Esophagus squamous epithelium (tissue), 5 donors: ENCODE results near the gene PLEKHA1. TPM values are rescaled to one million over a fixed set of nuclear protein-coding genes. Genes with fewer than 3 reads are reported as not detected.

ENCODE experiments used
- DNase-seq: peaks from one replicate; lab custom pipeline; 2025; lab: John Stamatoyannopoulos, UW
- H3K27ac ChIP-seq, 4 donors: fragments of 200-600 bp; sonication (generic); one replicate each; pipeline ENCODE4 v1.5.1; 2016 to 2019; ENCODE audit warnings: mild to moderate bottlenecking in 1 of 4
- H3K27me3 ChIP-seq, 4 donors: fragments of 200-600 bp; sonication (generic); 1 replicate in 3 of 4; 2 replicates in 1 of 4; pipeline versions ENCODE4 v1.5.1 to v1.6.0; 2017 to 2021; ENCODE audit warnings: antibody characterized with exemption in 1 of 4
- H3K36me3 ChIP-seq, 3 donors: fragments of 200-600 bp; sonication (generic); one replicate each; pipeline ENCODE4 v1.5.1; 2016 to 2019
- H3K4me1 ChIP-seq, 3 donors: fragments of 200-600 bp; sonication (generic); one replicate each; pipeline ENCODE4 v1.5.1; 2017 to 2019
- H3K4me3 ChIP-seq, 4 donors: fragments of 200-600 bp; sonication (generic); 1 replicate in 3 of 4; 2 replicates in 1 of 4; pipeline ENCODE4 v1.5.1; 2016 to 2019; ENCODE audit warnings: mild to moderate bottlenecking in 2 of 4, moderate library complexity in 1 of 4
- H3K9me3 ChIP-seq, 3 donors: fragments of 200-600 bp; sonication (generic); one replicate each; pipeline ENCODE4 v1.5.1; 2016 to 2019
- POLR2A ChIP-seq, 4 donors: fragments of 450-650 bp; IDR thresholded peaks; one replicate each; pipeline ENCODE4 v1.6.1; 2017; ENCODE audit warnings: antibody characterized with exemption in 4 of 4, mild to moderate bottlenecking in 4 of 4, moderate library complexity in 3 of 4
- WGBS, 2 donors: methylation state at CpG; one replicate each; pipeline ENCODE4 v1.1.5; 2018; 5-methylcytosine and 5-hydroxymethylcytosine counted together
- intact Hi-C: fragments of 100-400 bp; cut with DNase I; formaldehyde crosslinking; loops from one replicate; pipeline ENCODE4 v1.15.0; 2022
- total RNA-seq, 4 donors: library from RNA; depleted of rRNA; stranded (reverse); fragments of >200 nt; gene quantifications; one replicate each; pipeline ENCODE4 v1.1.0, GENCODE V29; 2016
- TF ChIP-seq, protein P1 (sequence below), 6 experiments: fragments of 450-650 bp in 4 of 6; fragments of 200-600 bp in 2 of 6; sonication (generic) in 2 of 6; IDR thresholded peaks; one replicate each; pipeline ENCODE4 v1.5.1; 2016 to 2019; ENCODE audit warnings: antibody characterized with exemption in 6 of 6, mild to moderate bottlenecking in 4 of 6, moderate library complexity in 4 of 6
- donor health status: DM: yes; HTN: yes; CAD: no.

The PLEKHA1 gene
- total RNA-seq, 4 donors from 2014 or later: 23.4 to 56.3 (median 35.9) TPM

DNA sequence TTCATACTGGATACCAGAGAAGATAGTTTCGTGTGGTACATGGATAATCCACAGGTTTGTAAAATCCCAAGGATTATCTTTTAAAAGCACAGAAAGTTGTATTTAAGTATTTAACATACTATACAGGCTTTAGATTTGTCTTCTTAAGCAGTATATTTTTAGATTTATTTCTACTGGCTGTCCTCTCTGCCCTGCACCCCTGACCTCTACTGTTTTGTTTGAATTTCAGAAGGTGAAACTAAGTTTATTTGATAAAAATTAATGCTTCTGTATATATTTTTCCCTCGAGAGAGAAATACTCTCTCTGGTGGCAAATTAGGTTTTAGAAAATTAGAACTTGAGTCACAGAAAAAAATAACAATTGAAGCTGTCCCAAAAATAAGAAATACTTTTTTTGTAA lies 18.8 kb downstream of the PLEKHA1 start:
- H3K36me3 ChIP-seq: peaks cover 0 to 51% (median 11%) of the 10 kb centered on the region in 3 donors
- 75 to 84% methylated on average over 2 of the region's 2 CpGs for WGBS, 2 donors
- intact Hi-C loops: no loop called here
- peaks cover 0 to 30% (median 0%) of the 10 kb centered on the region in 3 donors for H3K4me1 ChIP-seq
- no peaks in the 10 kb centered on the region for H3K27me3 ChIP-seq
- no peak overlapping the region for H3K27ac ChIP-seq
- DNase-seq: no peak
- no peak overlapping the region for H3K4me3 ChIP-seq
- H3K9me3 ChIP-seq: no peaks in the 10 kb centered on the region
- TF ChIP-seq, protein P1, sequence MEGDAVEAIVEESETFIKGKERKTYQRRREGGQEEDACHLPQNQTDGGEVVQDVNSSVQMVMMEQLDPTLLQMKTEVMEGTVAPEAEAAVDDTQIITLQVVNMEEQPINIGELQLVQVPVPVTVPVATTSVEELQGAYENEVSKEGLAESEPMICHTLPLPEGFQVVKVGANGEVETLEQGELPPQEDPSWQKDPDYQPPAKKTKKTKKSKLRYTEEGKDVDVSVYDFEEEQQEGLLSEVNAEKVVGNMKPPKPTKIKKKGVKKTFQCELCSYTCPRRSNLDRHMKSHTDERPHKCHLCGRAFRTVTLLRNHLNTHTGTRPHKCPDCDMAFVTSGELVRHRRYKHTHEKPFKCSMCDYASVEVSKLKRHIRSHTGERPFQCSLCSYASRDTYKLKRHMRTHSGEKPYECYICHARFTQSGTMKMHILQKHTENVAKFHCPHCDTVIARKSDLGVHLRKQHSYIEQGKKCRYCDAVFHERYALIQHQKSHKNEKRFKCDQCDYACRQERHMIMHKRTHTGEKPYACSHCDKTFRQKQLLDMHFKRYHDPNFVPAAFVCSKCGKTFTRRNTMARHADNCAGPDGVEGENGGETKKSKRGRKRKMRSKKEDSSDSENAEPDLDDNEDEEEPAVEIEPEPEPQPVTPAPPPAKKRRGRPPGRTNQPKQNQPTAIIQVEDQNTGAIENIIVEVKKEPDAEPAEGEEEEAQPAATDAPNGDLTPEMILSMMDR (IDR thresholded peaks at IDR 0.05): no peak

DNA sequence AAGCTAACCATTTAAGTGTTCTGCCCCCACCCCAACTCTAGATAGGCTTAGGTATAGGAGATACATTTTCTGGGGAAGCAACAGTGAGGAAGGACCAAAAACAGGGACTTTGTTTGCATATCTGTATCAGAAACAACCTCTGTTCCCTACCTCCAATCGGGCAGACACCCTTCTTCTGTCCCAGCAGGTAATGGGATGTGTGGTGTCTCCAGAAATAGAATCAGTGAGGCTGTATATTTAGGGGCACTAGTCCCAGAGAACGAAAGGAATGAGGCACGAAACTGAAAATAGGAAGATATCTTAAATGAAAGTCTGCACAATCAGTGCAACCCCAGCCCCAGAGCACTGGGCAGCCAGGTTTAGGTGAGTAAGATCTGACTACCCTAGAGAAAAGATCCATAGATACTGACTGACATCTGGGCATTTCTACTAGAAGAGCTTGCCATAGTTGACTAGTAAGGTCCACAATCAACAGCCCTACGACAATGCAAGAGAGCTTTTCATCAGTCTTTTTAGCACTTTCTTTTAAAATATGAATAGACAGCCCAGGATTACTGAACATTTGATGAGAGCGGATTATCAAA lies 28.1 kb downstream of the PLEKHA1 start:
- H3K27ac ChIP-seq: no peak overlapping the region
- no peaks in the 10 kb centered on the region for H3K9me3 ChIP-seq
- intact Hi-C loops: no loop called here
- no peak overlapping the region for H3K4me3 ChIP-seq
- WGBS, 2 donors: 84 to 88% methylated on average over 5 of the region's 5 CpGs
- peaks cover 0 to 94% (median 6%) of the 10 kb centered on the region in 3 donors for H3K36me3 ChIP-seq
- DNase-seq: no peak
- no peak for TF ChIP-seq POLR2A (IDR thresholded peaks at IDR 0.05)
- TF ChIP-seq, protein P1 (IDR thresholded peaks at IDR 0.05): no peak
- peaks cover 0 to 8% (median 3%) of the 10 kb centered on the region in 3 donors for H3K4me1 ChIP-seq
- H3K27me3 ChIP-seq: no peaks in the 10 kb centered on the region

DNA sequence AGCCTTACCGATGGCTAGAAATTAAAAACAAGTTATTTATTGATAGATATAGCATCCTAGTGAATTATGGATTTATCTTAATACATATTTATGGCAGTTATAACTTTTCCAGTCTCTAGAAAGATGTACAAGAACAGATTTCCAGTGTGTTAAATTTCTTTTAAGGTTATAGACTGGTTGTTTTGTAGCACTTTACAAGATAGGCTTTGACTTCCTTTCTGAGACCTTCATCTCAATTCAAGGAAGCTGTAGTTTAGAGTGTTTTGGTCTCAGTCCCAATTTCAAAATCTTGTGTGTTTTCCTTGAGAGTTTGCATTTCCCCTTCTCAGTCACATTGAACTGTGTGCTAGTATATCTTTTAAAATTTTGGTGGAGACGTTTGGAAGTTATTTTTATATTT lies 30.1 kb downstream of the PLEKHA1 start:
- WGBS, 2 donors: 52 to 76% methylated on average over 2 of the region's 2 CpGs
- intact Hi-C loops: no loop called here
- Histone ChIP-seq H3K4me3 (no peak overlapping the region), H3K27me3 (no peaks in the 10 kb centered on the region), H3K27ac (no peak overlapping the region), H3K36me3 (peaks cover 0 to 93% (median 4%) of the 10 kb centered on the region in 3 donors), H3K9me3 (no peaks in the 10 kb centered on the region), H3K4me1 (peaks cover 0 to 9% (median 3%) of the 10 kb centered on the region in 3 donors)
- DNase-seq: no peak
- TF ChIP-seq POLR2A (IDR thresholded peaks at IDR 0.05): no peak
- TF ChIP-seq, protein P1 (IDR thresholded peaks at IDR 0.05): no peak

DNA sequence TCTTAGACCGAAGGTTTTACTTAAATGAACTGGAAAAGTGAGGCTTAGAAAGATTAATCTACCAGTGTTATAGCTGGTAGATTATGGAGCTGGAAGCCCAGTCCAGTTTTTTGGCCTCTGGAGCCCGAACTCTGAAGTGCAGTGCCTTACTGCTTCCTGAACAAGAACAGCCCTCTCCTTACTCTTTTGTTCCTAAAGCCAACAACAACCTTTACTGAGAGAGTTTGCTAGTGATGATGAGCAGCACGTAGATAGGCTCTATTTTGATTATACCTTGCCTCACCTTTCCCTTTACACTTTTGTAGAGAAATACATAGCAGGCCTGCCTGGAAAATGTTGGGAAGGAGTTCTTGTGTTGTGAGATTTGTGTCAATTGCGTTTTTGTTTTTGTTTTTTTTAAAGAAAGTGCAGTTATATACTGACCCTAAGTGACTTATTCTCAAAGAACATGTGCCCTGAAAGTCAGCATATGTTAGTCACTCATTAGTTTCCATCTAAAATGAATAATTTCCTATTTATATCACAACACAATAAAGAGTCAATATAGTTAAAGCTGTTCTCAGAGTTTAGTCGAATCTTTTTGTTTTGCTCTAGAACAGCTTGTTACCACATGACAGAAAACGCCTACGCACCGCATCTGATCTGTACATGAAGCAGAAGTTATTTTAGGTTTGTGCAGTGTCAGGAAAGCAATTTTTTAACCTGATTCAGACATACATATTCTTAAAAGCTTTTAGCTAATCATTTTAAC lies 33.0 kb downstream of the PLEKHA1 start:
- Histone ChIP-seq H3K4me3 (no peak overlapping the region), H3K27me3 (no peaks in the 10 kb centered on the region), H3K27ac (peak overlapping the region in 3 of 4 donors; percentile 7 to 30 (median 21)), H3K36me3 (peaks cover 0 to 85% (median 4%) of the 10 kb centered on the region in 3 donors), H3K4me1 (peaks cover 0 to 9% (median 3%) of the 10 kb centered on the region in 3 donors), H3K9me3 (no peaks in the 10 kb centered on the region)
- WGBS, 2 donors: 34 to 46% methylated on average over 8 of the region's 8 CpGs
- no peak for DNase-seq
- no peak for TF ChIP-seq POLR2A (IDR thresholded peaks at IDR 0.05)
- TF ChIP-seq, protein P1 (IDR thresholded peaks at IDR 0.05): no peak
- intact Hi-C loops: no loop called here

DNA sequence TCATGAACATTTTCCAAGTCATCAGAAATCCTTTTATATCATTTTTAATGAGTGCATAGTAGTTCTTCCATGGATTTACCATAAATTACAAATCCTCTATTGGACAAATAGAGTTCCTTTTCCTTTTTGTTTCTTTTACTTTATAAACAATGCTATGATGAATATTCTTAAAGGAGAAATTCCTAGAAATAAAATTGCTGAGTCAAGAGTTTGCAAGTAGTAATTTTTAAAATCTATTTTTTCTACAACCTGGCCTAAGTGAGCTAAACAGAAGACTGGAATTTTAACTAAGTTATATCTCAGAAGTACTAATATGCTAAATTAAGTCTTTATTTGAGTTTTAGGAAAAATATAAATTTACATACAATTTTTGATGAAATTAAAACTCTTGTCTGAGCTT lies 38.8 kb downstream of the PLEKHA1 start:
- intact Hi-C loops: no loop called here
- Histone ChIP-seq H3K27me3 (no peaks in the 10 kb centered on the region), H3K36me3 (peaks cover 0 to 87% (median 2%) of the 10 kb centered on the region in 3 donors)

More for the DNA sequence above, 38.8 kb downstream of the PLEKHA1 start:
- no peak overlapping the region for H3K27ac ChIP-seq
- no peaks in the 10 kb centered on the region for H3K4me1 ChIP-seq
- TF ChIP-seq POLR2A (IDR thresholded peaks at IDR 0.05): no peak
- TF ChIP-seq, protein P1 (IDR thresholded peaks at IDR 0.05): no peak
- no peak for DNase-seq
- no peaks in the 10 kb centered on the region for H3K9me3 ChIP-seq
- no peak overlapping the region for H3K4me3 ChIP-seq
